HG03097 (cell line): ENCODE measurements around the gene PAX2.

ENCODE experiments used
- ATAC-seq: cut with Tn5 transposase; IDR thresholded peaks from one replicate; pipeline ENCODE4 v1.9.1; 2021; ENCODE audit not compliant: unreplicated experiment, low FRiP score

The PAX2 gene

GRCh38 chr10:100749309-100750217, 4.2 kb downstream of the PAX2 start:
- ATAC-seq = no peak

DNA sequence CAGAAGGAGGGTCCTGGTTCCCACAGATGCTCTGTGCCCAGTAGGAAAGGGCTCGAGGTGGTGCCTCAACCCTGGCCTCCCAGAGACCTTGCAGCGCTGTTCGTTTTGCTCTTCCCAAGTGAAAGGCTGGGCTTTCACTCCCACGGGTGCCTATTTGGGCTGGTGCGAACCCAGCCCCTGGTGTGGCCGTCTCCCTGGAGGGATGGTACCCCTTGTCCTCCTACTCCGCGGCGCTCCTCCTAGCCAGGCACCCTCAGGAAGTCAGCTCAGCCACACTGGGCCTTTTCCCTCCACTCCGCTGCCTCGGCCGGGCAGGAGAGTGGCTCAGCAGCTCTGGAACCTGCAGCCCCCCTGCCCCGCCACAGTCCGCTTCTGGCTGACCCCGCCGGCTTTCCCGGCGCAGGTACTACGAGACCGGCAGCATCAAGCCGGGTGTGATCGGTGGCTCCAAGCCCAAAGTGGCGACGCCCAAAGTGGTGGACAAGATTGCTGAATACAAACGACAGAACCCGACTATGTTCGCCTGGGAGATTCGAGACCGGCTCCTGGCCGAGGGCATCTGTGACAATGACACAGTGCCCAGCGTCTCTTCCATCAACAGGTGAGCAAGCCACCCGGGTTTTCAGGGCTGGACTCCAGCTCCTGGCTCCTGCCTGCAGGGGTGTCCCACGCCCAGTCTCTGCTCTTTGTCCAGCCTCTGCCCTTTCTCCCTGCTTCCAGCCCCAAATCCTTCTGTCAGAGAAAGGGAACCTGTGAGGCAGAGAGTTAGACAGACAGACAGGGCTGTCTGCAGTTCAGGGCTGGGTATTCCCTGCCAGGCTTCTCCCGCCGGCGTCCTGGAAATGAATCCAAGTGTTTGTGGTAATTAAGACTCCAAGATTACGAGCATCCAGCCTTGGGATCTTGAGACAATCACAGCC, 5.2 kb downstream of the PAX2 start:
- no peak for ATAC-seq

DNA sequence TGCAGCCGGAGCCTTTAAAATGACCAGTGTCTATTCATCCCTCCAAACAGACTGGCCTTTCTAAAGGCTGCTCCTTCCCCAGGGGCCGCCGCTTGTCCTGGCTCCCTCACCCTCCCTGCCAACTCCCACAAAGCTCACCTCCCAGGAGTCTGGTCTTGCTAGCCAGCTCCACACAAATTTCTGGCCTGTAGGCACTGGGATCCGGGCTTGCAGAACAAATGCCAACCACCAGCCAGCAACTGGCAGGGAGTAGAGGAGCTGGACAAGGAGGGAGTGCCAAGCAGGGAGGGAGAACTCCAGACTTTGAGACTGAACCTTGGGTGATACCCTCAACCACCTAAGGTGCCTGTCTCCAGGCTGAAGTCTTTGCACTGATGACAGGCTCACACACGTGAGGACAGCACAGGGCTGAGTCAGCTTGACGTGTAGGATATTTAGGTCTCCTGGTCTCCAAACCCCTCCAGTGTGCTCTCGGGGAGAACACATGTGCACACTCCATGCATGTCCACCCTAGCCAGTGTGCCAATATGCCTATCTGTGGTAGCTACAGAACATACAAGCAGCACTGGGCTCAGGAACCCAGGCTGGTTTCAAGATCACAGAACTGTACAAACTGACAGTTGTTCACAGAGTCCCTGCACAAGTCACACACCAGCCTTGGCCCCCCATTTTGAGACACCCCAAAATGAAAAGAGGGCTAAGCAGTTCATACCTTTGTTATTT, 6.0 kb downstream of the PAX2 start:
- no peak for ATAC-seq

- ATAC-seq = no peak
Measured at GRCh38 chr10:100755821-100756220, 10.4 kb downstream of the PAX2 start.

GRCh38 chr10:100759331-100759730, 13.9 kb downstream of the PAX2 start:
- ATAC-seq = no peak

GRCh38 chr10:100760726-100761125, 15.3 kb downstream of the PAX2 start:
- ATAC-seq = no peak

DNA sequence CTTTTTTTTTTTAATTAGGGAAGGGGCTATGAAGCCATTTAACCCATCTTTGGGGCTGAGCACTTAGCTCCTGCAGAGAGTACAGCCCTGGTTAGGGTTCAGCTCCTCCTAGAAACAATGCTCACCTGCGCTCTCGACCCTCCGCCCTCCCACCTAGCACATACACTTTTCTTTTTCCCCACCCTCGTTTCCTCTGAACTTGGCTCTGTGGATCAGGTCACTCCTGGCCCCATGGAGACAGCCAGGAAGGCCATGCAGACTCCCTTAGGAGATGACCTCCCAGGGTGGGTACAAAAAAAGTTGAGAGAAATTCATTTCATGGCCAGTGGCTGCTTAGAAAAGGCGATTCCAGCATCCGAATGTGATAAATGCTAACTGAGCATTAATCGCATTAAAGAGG, 15.8 kb downstream of the PAX2 start:
- no peak for ATAC-seq

GRCh38 chr10:100763043-100763747, 17.8 kb downstream of the PAX2 start:
- no peak for ATAC-seq

DNA sequence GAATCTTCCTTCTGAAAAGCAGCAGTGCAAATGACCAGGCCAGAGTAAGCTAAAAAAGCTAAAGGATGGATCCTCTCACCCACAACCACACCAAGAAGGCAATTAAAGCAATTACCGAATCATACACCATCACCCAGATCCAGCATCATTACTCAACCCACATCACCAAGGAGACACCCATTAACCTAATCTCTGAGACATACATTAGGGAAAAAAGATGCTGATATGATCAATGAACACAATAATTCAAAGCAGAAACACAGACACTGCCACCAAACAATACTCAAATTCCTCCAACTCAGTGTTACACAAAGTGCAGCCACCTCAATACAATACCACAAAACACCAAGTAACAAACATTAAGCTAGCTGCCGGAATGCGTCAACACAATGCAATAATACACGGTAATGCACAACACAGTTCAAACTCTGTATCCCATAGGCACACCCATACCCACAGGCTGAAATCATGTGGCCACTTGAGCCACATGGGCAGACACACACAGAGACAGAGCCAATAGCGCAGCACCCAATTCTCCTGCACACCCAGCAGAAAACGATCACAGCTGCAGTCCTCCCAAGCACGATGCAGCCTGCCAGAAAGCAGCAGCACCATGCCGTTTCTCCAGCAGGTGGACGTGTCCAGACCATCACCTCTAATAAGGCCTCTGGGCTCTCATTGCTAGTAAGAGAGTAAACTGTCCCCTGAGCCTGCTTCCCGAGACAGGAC, 21.5 kb downstream of the PAX2 start:
- ATAC-seq = no peak

DNA sequence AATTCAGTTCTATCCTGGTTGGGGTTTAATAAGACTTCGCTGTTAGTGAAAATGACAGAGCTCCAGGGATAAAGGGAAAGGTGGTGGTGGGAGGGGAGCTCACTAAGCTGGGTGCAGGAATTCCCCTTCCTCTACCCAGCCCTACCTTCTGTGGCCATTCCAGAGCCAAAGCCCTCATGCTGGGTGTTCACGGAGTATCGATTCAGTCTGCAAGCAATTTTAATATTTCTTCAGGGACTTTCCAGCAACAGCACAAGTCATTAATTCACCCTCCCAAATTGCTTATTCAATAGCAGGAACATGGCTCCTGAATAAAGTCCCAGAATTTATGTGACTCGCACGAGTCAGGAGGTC, 22.0 kb downstream of the PAX2 start:
- no peak for ATAC-seq

- ATAC-seq = no peak
Measured at GRCh38 chr10:100769481-100769880, 24.1 kb downstream of the PAX2 start.

DNA sequence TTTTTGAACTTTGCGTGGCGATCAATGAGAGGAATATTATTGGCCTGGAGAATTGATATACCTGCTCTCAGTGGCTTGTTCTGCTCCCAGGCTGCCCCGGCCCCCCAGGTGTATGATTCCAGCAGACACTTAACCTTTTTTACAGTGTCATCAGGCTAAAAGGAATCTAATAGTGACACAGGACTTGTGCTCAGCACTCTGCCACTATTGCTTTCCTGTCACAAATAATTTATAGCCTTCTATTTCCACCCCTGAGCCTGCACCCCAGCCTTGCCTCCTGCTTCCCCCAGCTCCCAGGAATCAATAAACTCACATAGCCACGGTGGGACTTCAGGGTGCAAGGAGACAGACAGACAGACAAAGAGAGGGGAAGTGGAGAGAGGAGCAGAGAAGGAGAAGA, 28.3 kb downstream of the PAX2 start:
- ATAC-seq = no peak

DNA sequence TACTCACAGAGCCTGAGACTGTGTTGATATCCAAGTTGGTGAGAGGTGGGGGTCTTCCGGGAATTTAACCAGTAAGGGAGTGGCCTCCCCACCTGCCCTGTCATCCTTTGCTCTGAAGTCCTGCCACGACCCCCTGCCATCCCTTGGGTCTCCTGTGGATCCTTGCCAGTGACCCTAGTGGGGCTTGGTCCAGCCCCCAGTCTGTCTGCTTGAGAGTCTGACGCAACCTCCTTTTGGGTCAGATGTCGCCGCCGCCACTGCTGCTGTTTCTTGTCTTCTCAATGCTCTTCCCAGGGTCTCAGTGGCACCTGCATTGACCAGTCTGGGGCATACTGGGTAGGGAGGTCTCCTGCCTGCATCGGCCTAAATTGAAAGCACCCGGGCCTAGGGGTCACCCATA, 28.8 kb downstream of the PAX2 start:
- no peak for ATAC-seq

GRCh38 chr10:100774876-100775275, 29.5 kb downstream of the PAX2 start:
- ATAC-seq = no peak

GRCh38 chr10:100775386-100775785, 30.0 kb downstream of the PAX2 start:
- ATAC-seq = no peak

- ATAC-seq = no peak
Measured at GRCh38 chr10:100775871-100776270, 30.5 kb downstream of the PAX2 start.

GRCh38 chr10:100776671-100777070, 31.3 kb downstream of the PAX2 start:
- ATAC-seq = no peak

DNA sequence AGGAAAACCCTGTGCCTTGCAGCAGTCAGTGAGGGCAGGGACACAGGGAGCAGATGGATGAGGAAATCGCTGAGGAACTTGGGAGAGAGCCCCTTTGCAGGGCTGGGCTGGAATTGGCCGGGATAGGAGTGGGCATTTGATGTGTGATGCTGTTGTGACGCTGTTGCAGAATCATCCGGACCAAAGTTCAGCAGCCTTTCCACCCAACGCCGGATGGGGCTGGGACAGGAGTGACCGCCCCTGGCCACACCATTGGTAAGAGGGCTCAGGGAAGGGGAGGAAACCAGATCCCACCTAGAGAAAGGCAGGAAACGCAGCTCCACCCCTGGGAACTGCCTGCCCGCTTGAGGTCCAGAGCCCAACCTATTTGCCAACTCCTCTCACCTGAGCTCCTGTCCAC, 33.9 kb downstream of the PAX2 start:
- no peak for ATAC-seq

DNA sequence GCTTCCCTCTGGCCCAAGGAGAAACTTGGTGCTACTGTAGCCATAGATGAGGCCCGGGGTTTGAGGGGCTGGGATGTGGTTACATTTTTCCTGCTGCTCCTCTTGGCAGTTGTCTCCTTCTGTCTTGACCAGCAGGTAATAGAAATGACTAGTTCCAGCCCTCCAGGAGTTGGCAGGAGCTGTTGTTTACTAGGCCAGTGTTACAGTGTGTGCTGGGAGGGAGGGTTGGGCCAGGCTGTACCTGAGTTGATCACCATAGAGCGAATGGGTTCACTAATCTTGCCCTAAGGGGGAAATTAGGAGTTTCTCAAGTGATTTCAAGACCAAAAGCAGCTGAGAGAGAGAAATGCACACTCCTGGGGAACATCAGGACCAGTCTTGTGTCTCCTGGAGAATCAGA, 34.9 kb downstream of the PAX2 start:
- ATAC-seq = no peak
